CD4-positive, alpha-beta T cell treated with Interleukin-17A for 1 hour (primary cell): ENCODE results near the gene TMEM156.

Experiments
- DNase-seq: peaks from one replicate; pipeline ENCODE4 v3.0.0-alpha.2; 2020

TMEM156 gene, protein sequence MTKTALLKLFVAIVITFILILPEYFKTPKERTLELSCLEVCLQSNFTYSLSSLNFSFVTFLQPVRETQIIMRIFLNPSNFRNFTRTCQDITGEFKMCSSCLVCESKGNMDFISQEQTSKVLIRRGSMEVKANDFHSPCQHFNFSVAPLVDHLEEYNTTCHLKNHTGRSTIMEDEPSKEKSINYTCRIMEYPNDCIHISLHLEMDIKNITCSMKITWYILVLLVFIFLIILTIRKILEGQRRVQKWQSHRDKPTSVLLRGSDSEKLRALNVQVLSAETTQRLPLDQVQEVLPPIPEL

DNA sequence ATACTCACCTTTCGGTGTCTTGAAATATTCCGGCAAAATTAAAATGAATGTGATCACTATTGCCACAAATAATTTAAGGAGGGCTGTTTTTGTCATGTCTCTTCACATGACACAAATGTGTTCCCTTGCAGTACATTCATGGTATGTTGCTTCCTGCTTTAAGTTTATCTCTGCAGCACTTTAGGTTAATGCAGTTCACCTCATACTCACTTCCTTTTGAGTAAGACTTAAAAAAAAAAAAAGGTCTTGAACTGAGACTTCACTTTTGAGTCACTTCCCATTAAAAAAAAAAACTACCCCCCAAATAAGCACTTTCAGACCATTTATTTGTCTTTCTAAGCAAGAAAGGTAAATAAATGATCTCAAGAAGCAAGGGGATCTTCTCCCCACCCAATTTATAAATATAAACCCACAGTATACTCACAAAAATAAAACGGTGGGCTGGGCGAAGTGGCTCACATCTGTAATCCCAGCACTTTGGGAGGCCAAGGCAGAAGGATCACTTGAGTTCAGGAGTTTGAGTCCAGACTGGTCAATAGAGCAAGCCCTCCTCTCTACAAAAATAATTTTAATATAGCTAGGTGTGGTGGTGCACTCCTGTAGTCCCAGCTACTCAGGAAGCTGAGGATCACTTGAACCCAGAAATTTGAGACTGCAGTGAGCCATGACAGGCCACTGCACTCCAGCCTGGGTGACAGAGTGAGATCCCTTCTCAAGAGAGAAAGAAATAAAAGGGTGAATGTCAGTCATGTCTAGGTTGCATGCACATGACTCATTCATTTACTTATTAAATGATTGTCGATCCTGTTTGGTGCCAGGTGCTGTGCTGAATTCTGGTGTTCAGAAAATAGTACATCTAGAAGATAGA, at the start of gene TMEM156:
TMEM156 (minus strand) TSS at position 192 of the 868 bp plus-strand sequence; CDS start at position 96, 96 bp downstream.
- DNase-seq = peak; percentile 83

DNA sequence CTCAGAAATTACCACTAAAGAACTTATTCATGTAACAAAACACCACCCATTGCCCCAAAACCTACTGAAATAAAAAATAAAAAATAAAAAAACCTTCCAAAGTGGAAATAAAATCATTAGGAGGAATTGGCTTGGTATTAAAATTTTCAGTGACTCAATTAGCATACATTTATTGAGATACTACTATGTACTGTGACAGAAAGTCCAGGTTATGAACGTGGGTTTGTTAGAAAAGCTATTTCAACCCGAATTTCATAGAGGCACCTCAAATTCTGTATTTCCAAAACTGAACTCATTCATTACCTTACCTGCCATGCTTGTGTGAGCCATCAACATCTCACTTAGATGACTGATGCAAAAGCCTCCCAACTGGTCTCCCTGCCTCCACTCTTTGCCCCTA, 46.6 kb upstream of the TMEM156 start:
- DNase-seq = no peak

DNA sequence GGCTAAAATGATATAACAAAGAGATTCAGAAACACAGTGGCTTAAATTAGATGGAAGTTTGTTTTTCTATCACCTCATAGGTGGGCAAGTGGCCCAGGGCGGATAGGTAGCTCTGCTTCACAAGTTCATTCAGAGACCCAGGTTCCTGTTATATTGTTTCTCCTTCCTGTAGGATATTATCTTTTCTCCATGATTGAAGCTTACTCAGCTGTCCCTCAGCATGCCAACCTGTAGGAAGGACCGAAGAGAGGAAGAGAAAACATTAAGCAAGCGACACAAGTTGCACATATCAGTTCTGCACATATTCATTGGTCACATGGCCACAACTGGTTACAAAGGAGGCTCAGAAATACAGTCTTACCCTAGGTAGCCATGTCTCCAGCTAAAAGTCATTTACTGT, 36.7 kb upstream of the TMEM156 start:
- DNase-seq = no peak

DNA sequence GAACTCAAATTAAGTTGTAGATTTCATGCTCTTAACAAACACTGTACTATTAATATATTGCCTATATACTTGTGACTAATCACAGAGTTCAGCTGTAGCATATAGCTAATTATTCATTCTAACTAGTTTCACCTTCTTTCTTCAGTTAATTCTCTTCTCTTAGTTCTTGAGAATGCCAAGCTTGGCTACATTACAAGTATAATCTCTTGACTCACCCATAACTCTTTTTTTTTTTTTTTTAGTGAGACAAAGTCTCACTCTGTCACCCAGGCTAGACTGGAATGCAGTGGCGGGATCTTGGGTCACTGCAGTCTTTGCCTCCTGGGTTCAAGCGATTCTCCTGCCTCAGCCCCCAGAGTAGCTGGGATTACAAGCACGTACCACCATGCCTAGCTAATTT, 35.2 kb upstream of the TMEM156 start:
- DNase-seq = no peak

DNA sequence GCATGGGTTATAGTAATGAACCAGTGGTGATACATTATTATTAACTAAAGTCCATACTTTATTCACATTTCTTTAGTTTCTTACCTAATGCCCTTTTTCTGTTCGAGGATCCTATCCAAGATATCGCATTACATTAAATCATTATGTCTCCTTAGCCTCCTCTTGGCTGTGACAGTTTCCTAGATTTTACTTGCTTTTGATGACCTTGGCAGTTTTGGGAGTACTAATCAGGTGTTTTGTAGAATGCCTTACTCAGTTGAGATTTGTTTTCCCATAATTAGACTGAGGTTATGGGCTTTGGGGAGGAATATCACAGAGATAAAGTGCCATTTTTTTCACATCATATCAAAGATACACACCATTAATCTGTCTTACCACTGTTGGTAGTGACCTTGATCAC, 34.8 kb upstream of the TMEM156 start:
- DNase-seq = no peak

DNA sequence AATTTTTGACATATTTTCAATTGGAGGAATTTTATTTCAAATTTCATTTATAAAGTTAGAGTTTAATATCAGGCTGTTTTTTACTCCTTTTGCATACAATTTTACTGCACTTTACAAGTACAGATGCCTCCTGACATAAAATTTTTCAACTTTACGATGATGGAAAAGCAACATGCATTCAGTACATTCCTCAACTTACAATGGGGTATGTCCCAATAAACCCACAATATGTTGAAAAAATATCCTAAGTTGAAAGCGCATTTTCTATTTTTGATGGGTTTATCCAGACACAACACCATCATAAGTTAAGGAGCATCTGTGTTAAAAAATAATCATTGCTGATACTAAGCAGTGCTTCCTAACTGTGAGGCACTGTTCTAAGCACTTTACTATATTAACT, 34.2 kb upstream of the TMEM156 start:
- no peak for DNase-seq

DNA sequence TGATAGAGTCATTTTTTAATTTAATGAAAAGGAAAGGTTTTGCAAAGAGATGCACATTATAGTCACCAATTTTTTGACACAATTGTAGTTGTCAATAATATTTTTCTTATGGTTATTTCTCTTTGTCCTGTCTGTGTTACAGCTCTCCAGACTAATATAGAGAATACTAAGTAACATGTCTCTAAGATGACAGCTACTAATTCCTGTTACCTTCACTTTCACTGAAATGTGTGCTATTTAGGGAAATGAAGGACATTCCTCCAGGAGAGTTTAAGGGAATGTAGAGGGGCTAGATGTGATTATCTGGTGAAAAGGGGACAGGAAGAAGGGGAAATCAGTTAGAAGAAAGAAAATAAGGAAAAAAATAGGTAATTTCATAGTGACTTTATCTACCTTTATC, 31.2 kb upstream of the TMEM156 start:
- no peak for DNase-seq

DNA sequence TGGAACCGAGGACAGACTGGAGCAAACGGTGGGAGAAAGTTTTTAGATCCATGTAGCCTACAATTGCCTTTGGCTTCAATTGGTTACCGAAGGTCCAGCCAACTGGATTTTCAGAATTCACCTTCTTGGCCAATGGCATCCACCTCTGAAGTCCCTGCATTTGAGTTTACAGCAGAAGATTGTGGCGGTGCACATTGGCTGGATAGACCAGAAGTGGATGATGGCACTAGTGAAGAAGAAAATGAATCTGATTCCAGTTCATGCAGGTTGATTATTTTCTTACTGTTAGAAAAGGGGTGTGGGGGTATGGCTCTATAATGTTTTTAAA, 30.5 kb upstream of the TMEM156 start:
- no peak for DNase-seq

DNA sequence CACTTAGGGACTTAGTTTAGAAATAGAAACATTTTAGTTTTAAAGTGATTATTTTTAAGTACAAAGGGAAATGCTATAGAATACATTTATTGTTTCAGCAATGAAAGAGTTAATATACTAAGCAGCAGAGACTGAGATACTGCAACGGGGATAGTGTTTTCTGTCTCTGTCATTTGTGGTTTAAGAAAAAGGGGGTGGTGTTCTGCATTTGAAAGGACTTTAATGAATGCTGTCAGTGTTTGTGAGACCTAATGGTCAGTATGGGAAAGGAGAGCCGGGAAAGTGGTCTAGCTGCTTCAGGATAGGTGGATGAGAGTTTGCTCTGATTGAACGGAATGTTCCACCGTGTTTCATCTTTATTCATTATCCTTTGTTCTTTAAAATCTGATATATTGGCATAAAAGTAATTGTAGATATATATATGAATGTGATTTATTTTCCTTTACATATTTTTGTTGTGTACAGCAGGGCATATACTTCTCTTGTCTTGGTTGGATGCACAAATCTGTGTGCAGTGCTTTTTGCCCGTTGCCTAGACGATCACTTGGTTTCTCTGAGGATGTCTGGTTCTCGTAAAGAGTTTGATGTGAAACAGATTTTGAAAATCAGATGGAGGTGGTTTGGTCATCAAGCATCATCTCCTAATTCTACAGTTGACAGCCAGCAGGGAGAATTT, 30.0 kb upstream of the TMEM156 start, which contains the start of gene KLHL5:
KLHL5 (plus strand) TSS at position 139 of the 676 bp plus-strand sequence; CDS start at position 560, 421 bp downstream.
- DNase-seq = no peak

DNA sequence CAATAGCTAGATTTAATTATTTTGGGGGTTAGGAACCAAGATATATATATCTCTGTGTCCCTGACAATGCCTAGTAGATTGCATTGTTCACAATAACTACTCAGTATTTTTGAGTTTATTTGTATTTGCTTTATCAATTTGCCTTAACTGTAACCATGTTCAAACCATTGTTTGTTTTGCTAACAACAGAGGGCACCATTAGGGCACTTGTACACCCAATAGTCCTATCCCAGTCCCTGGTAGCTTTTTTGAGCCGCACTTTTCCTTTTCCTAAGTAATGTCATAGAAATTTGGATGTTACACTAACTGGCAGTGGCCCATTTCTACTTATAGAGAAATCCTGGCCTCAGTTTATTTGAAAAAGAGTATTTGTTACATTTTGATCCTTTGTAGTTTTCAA, 29.2 kb upstream of the TMEM156 start:
- DNase-seq = no peak

DNA sequence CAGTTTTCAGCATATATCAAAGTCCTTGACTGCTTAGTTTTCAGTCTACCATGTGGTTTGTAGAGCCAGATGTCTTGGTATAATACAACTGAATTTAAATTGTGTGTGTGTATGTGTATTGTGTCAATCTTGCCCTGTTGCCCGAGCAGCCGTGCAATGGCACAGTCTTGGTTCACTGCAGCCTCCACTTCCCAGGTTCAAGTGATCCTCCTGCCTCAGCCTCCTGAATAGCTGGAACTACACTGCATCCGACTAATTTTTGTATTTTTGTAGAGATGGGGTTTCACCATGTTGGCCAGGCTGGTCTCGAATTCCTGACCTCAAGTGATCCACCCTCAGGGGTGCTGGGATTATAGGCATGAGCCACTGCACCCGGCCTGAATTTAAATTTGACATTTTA, 23.8 kb upstream of the TMEM156 start:
- no peak for DNase-seq

DNA sequence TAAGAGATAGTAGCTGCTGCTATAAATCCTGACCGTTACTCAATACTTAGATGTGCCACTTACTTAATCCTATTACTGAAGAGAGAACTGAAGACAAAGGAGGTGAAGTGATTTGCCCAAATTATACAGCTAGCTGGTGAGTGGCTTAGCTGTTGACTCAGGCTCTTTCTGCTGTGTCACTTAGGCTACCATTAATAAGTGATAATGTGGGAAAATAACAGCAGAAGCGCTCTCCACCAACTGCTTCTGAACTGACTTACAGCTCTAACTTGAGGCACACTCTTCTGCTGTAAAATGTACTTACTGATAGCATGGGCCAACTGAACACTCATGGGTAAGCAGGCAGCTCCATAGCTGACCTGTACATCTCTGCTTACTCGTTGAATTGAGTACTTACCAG, 22.3 kb upstream of the TMEM156 start:
- no peak for DNase-seq

DNA sequence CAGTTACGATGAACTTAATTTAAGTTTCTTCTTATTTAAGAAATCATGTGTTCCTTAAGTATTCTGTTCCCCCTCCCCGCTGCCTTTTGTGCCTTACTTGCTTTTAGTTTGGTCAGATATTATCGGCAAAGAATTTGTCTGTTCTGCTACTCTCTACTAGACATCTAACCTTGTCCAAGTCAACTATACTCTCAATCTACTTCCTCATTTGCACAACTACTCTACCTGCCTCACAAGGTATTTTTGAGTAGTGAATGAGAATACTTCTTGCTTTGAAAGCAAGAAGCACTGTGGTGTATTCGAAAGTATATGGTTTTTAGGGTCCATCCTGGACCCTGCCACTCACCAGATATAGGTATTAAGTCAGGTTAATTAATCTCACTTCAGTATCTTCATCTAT, 21.8 kb upstream of the TMEM156 start:
- DNase-seq = no peak

DNA sequence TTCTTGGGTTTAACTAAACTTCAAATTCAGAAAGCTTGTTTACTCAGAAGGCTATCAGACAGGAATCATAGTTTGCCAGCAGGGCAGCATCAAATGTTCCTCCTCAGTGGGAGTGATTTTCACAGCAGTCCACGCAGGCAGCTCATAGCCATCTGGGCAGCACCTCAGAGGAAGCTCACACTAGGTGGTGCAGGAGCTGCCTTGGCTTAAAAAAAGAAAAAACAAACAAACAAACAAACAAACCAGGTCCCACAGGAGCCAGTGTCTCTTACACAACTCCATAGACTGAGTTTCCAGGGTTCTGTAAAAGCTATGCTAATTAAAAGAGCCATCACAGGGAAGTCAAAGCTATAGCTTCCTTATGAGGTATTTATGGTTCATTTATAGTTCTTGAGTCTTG, 19.3 kb upstream of the TMEM156 start:
- no peak for DNase-seq

DNA sequence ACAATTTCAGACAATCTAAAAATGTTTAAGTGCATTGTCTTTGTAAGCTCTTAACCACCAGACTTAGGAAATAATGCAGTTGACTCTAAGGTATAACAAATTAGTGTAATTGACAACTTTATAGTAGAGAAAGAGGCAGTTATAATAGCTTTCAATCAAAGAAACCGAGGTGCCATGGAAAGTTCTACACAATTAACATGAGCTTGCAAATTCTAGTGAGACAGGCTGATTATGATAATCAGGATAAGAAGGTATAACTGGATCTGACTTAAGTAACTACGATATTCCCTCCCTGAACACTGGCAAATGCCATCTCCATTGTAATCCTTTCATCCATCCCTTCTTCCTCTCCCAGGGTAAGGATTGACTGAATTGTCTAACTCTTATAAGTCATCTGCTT, 18.4 kb upstream of the TMEM156 start:
- no peak for DNase-seq

DNA sequence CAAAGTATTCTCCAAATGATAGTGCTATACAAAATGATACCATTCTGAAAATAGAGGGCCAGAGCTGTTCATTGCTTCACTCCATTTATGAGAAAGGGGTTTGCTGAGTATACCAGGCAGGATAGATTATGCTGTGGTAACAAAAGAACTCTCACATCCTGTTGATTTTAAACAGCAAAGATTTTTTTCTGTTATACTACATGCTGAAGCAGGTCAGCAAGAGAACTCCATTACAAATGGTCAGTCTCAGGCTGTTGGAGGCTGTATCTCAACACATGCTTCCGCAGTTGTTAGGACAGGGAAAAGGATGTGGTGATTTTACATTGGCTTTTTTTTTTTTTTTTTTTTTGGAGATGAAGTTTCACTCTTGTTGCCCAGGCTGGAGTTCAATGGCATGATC, 16.1 kb upstream of the TMEM156 start:
- peak; percentile 46 for DNase-seq

DNA sequence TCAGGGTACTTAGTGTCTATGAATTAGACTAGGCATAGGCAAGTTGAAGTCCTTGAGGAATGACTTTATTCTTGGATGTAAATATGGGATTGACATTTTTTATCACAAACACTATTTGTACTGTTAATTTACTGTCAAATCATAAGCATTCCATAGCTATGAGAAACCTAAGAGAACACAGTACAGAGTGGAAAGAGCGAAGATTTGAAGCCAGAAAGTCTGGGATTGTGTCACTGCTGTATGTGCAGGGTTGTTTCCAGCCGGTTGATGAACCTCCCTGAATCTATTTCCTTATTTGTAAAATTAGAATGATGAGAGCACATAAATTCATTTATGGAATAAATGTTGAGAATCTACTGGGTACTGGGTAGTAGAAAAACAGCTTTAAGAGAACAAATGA, 15.5 kb upstream of the TMEM156 start:
- no peak for DNase-seq

DNA sequence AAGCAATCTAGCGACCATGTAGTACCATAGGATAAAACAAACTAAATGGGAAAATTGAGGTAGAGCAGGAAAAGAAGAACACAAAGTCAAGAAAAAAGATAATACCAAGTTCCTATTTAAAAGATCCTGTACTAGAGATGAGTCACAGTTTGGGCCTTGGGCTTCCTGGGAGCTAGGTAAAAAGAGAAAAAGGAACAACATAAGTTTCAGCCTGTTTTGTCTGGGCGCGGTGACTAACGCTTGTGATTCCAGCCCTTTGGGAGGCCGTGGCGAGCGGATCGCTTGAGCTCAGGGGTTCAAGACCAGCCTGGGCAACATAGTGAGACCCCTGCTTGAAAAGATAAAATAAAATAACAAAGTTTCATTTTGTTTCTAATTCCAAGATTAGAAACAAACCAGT, 14.0 kb upstream of the TMEM156 start:
- peak; percentile 28 for DNase-seq

DNA sequence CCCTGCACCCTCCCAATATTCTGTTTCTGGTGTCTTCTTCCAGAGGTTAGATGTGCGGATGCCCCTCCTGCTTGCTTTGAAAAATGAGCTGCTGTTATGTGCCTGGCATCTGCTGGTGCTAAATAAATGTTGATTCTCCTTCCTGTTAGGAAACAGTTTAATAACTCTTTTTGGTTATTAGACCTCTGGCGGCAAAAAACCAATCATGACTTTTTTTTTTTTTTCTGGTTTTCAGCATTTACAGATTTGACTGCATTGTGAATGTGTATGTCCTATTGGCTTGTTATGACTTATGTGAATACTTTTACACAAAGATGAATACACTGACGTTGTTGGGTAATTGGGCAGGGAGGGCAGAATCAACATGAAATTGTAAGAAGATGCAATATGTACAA, 13.6 kb upstream of the TMEM156 start:
- peak; percentile 62 for DNase-seq

DNA sequence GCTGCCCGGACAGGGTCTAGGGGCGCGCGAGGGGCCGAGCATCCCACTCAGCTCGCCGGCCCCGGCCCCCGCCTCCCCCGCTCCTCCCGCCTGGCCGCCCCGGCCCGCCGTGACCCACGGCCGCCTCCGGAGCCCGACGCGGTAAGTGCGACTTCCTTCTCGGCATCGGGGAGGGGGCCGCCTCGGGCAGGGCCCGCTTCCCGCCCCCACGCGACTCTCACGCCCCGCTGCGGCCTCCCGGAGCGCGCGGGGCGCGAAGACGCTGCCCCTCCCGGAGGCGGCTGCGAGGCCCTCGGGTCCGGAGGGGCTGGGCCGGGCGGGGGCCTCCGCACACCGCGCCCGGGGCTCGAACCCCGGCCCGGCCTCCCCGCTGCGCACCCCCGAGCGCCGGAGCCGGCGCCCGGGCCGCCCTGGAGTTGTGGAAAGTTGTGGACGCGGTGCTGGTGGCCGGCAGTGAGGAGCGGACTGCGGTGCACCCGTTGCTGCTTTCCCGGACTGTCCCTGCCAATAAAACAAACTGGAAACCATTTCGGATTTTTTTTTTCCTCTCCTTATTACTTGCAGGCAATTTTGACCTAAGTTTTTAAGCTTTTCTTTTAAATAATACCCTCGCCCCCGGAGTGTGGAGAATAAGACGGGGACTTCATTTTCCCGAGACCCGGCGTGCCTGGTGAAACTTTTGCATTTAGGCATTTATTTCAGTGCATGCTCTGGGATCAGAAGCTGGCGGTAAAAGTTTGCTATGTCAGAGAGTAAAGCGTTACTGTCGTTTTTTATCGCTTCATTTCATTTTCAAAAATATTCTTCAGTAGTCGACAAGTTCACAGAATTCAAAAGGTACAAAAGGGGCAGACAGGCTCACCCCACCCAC, 13.0 kb upstream of the TMEM156 start:
- DNase-seq = no peak

DNA sequence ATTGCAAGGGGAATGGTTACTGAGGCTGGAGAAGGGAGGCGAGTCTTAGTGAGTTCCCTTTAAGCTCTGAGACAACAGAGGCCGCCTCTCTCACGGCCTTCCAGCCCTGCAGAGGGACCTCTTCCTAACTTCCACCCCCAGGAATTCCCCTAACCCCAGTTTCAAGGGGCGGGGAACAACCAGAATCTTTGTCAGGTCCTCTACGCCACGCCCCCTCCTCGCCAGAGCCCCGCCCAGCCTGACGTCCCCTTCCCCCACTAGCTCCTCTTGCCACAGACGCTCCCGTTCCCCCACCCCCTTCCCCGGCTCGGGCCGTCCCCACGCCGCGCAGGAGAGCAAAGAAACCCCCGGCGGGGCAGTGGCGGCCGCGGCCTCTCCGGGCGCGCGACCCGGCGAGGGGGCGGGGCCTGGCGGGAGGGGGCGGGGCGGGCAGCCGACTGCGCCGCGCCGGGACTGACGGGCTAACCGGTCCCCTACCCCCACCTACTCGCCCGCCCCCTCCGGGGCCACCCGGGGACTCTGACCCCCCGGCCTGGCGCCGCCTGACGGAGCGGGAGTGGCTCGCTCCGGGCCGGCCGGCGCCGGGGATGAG, 12.3 kb upstream of the TMEM156 start:
- peak; percentile 99 for DNase-seq

DNA sequence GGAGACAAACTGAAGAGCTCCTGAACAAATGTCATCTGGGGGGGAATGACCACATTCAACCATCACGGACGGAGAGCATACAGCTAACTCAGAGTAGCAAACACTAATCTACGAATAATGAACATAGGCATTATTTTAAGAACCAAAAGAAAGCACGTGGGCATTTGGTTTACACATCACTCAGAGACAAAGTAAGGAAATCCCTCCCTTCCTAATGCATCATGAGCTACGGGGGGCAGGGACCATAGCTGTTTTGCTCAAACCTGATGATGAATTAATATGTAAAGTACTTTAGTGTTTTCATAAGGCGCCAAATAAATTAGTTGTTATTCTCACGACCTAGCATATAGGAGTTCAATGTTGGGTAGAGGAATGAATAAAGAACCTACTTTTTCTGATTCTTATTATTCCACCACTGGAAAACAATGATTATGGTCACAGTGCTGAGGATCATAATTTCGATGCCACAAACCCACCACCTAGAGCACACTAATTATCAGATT, 11.7 kb upstream of the TMEM156 start:
- peak; percentile 55 for DNase-seq
